KOPT-K1 (cell line): Measurements from ENCODE around the gene MYO3B.

ENCODE experiments used
- H3K27ac ChIP-seq: fragments of 200-600 bp; sonication (generic); 2 replicates; pipeline ENCODE4 v1.5.1; 2016; ENCODE audit warnings: antibody characterized with exemption, mild to moderate bottlenecking, low read depth, low read length; ENCODE audit not compliant: poor library complexity, severe bottlenecking
- H3K36me3 ChIP-seq: fragments of 200-600 bp; sonication (generic); 2 replicates; pipeline ENCODE4 v1.5.1; 2017; ENCODE audit warnings: antibody characterized with exemption, mild to moderate bottlenecking, low read length, moderate library complexity; ENCODE audit not compliant: insufficient read depth
- H3K9me3 ChIP-seq: fragments of 200-600 bp; sonication (generic); 2 replicates; pipeline ENCODE4 v1.5.1; 2017; ENCODE audit warnings: antibody characterized with exemption, low read length, mild to moderate bottlenecking; ENCODE audit not compliant: insufficient read depth, poor library complexity, severe bottlenecking

The MYO3B gene

GRCh38 chr2:170298115-170298514, 120.2 kb downstream of the MYO3B start:
- H3K9me3 ChIP-seq = peaks cover 9% of the 10 kb centered on the region
- H3K27ac ChIP-seq = no peak overlapping the region
- no peaks in the 10 kb centered on the region for H3K36me3 ChIP-seq

- H3K9me3 ChIP-seq = peaks cover 9% of the 10 kb centered on the region
- H3K36me3 ChIP-seq = no peaks in the 10 kb centered on the region
- H3K27ac ChIP-seq = no peak overlapping the region
Observed at GRCh38 chr2:170298861-170299429, 121.0 kb downstream of the MYO3B start.

GRCh38 chr2:170300993-170301392, 123.0 kb downstream of the MYO3B start:
- H3K36me3 ChIP-seq = no peaks in the 10 kb centered on the region
- H3K27ac ChIP-seq = no peak overlapping the region
- peaks cover 5% of the 10 kb centered on the region for H3K9me3 ChIP-seq

GRCh38 chr2:170301626-170302025, 123.7 kb downstream of the MYO3B start:
- Histone ChIP-seq H3K27ac (no peak overlapping the region), H3K9me3 (no peaks in the 10 kb centered on the region), H3K36me3 (no peaks in the 10 kb centered on the region)

- no peaks in the 10 kb centered on the region for H3K9me3 ChIP-seq
- no peaks in the 10 kb centered on the region for H3K36me3 ChIP-seq
- no peak overlapping the region for H3K27ac ChIP-seq
Observed at GRCh38 chr2:170305711-170306110, 127.8 kb downstream of the MYO3B start.

GRCh38 chr2:170306293-170306873, 128.4 kb downstream of the MYO3B start:
- Histone ChIP-seq H3K9me3 (no peaks in the 10 kb centered on the region), H3K27ac (no peak overlapping the region)

GRCh38 chr2:170307052-170307451, 129.1 kb downstream of the MYO3B start:
- no peaks in the 10 kb centered on the region for H3K36me3 ChIP-seq
- H3K9me3 ChIP-seq = no peaks in the 10 kb centered on the region
- H3K27ac ChIP-seq = no peak overlapping the region

More at GRCh38 chr2:170306293-170306873, 128.4 kb downstream of the MYO3B start:
- no peaks in the 10 kb centered on the region for H3K36me3 ChIP-seq

GRCh38 chr2:170307555-170308351, 129.8 kb downstream of the MYO3B start:
- Histone ChIP-seq H3K36me3 (no peaks in the 10 kb centered on the region), H3K27ac (no peak overlapping the region), H3K9me3 (no peaks in the 10 kb centered on the region)

GRCh38 chr2:170310876-170311502, 133.0 kb downstream of the MYO3B start:
- Histone ChIP-seq H3K27ac (no peak overlapping the region), H3K9me3 (no peaks in the 10 kb centered on the region), H3K36me3 (no peaks in the 10 kb centered on the region)

GRCh38 chr2:170313347-170313991, 135.5 kb downstream of the MYO3B start:
- Histone ChIP-seq H3K27ac (no peak overlapping the region), H3K36me3 (no peaks in the 10 kb centered on the region), H3K9me3 (no peaks in the 10 kb centered on the region)

- H3K36me3 ChIP-seq = no peaks in the 10 kb centered on the region
- H3K9me3 ChIP-seq = peaks cover under 1% of the 10 kb centered on the region
- no peak overlapping the region for H3K27ac ChIP-seq
Observed at GRCh38 chr2:170313992-170314348, 136.0 kb downstream of the MYO3B start.

- Histone ChIP-seq H3K36me3 (no peaks in the 10 kb centered on the region), H3K27ac (no peak overlapping the region), H3K9me3 (peaks cover 10% of the 10 kb centered on the region)
Observed at GRCh38 chr2:170314744-170315447, 136.9 kb downstream of the MYO3B start.

GRCh38 chr2:170320948-170321347, 143.0 kb downstream of the MYO3B start:
- no peaks in the 10 kb centered on the region for H3K36me3 ChIP-seq
- peaks cover 17% of the 10 kb centered on the region for H3K9me3 ChIP-seq
- H3K27ac ChIP-seq = no peak overlapping the region

- Histone ChIP-seq H3K36me3 (no peaks in the 10 kb centered on the region), H3K27ac (no peak overlapping the region), H3K9me3 (peaks cover 17% of the 10 kb centered on the region)
Observed at GRCh38 chr2:170321526-170321925, 143.6 kb downstream of the MYO3B start.
